Naive B cell (primary cell): ENCODE measurements around the gene FRK. TPM values are rescaled to one million over a fixed set of nuclear protein-coding genes. Genes with fewer than 3 reads are reported as not detected.
A peak's percentile ranks its signal among the peaks of the same experiment; 100 is the strongest.
"Not testable (repeated sequence)": the region's sequence is repeated elsewhere in the genome, so short reads cannot be mapped to it uniquely, and the experiment has no call there.

ENCODE experiments used
- ATAC-seq, 2 donors: fragments of 150-1000 bp; cut with Tn5 transposase; 2 replicates each; pipeline ENCODE4 v1.10.0; 2021; ENCODE audit warnings: low read depth in 2 of 2, mild to moderate bottlenecking in 2 of 2, moderate library complexity in 2 of 2
- DNase-seq: peaks from one replicate; pipeline ENCODE4 v3.0.0; 2022
- H3K27ac Mint-ChIP-seq, 6 donors: one replicate each; pipeline ENCODE4 v1.8.0; 2020 to 2022; ENCODE audit warnings: mild to moderate bottlenecking in 6 of 6, mixed read lengths in 6 of 6, moderate library complexity in 5 of 6, inconsistent platforms in 2 of 6
- H3K27me3 Mint-ChIP-seq, 3 donors: one replicate each; pipeline ENCODE4 v1.8.0; 2021 to 2022; ENCODE audit warnings: mixed read lengths in 3 of 3, mild to moderate bottlenecking in 1 of 3
- H3K36me3 Mint-ChIP-seq, 2 donors: one replicate each; pipeline ENCODE4 v1.8.0; 2020 to 2022; ENCODE audit warnings: mixed read lengths in 2 of 2, inconsistent platforms in 1 of 2, mild to moderate bottlenecking in 1 of 2
- H3K4me1 Mint-ChIP-seq, 3 donors: one replicate each; pipeline ENCODE4 v1.8.0; 2020 to 2022; ENCODE audit warnings: mixed read lengths in 3 of 3, inconsistent platforms in 1 of 3, mild to moderate bottlenecking in 1 of 3, moderate library complexity in 1 of 3
- H3K4me3 Mint-ChIP-seq, 8 donors: one replicate each; pipeline ENCODE4 v1.8.0; 2020 to 2022; ENCODE audit warnings: mild to moderate bottlenecking in 8 of 8, mixed read lengths in 8 of 8, moderate library complexity in 8 of 8, inconsistent platforms in 2 of 8
- H3K9me3 Mint-ChIP-seq, 7 donors: one replicate each; pipeline ENCODE4 v1.8.0; 2020 to 2022; ENCODE audit warnings: mixed read lengths in 7 of 7, mild to moderate bottlenecking in 5 of 7, inconsistent platforms in 2 of 7, moderate library complexity in 1 of 7
- polyA plus RNA-seq, 6 donors: library from polyadenylated mRNA; unstranded; fragments of 300-500 nt; fragmentation: Illumina TruSeq; gene quantifications; one replicate each; pipeline ENCODE4 v1.2.3, GENCODE V29; 2021; ENCODE audit warnings: low read depth in 6 of 6

The FRK gene
- polyA plus RNA-seq, 6 donors from 2014 or later: not detected

DNA sequence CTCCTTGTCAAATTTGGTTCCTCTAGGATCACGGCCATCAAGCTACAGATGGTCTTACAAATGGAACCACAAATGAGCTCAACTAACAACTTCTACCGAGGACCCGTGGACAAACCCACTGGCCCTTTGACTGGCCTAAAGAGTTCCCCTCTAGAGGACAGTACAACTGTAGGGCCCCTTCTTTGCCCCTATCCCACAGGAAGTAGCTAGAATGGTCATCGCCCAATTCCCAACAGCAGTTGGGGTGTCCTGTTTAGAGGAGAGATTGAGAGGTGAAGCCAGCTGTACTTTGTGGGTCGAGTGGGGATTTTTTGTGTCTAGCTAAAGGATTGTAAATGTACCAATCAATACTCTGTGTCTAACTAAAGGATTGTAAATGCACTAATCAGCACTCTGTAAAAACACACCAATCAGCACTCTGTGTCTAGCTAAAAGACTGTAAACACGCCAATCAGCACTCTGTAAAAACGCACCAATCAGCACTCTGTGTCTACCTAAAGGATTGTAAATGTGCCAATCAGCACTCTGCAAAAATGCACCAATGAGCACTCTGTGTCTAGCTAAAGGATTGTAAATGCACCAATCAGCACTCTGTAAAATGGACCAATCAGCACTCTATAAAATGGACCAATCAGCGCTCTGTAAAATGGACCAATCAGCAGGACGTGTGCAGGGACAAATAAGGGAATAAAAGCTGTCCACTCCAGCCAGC is 35.5 kb upstream of the FRK start:
- H3K36me3 Mint-ChIP-seq, ATAC-seq, H3K4me3 Mint-ChIP-seq, DNase-seq, H3K4me1 Mint-ChIP-seq, H3K27ac Mint-ChIP-seq: not testable (repeated sequence)
- H3K9me3 Mint-ChIP-seq: peaks cover 0 to 16% (median 14%) of the 10 kb centered on the region in 7 donors
- peaks cover 0 to 20% (median 10%) of the 10 kb centered on the region in 3 donors for H3K27me3 Mint-ChIP-seq

DNA sequence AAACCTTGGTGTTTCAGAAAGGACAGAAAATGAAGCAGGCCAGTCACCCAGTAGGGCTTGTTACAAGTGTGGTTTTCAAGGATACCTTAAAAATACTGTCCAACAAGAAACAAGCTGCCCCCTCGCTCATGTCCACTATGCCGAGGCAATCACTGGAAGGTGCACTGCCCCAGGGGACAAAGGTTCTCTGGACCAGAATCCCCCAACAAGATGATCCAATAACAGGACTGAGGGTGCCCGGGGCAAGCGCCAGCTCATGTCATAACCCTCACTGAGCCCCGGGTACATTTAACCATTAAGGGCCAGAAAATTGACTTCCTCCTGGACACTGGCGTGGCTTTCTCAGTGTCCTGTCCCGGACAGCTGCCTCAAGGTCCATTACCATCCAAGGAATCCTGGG is 33.4 kb upstream of the FRK start:
- Mint-ChIP-seq H3K4me1 (peaks cover 0 to 5% (median 0%) of the 10 kb centered on the region in 3 donors), H3K9me3 (peaks cover 0 to 16% (median 15%) of the 10 kb centered on the region in 7 donors), H3K27me3 (peaks cover 0 to 22% (median 10%) of the 10 kb centered on the region in 3 donors), H3K4me3 (no peak overlapping the region), H3K27ac (no peak overlapping the region), H3K36me3 (peaks cover 4 to 9% of the 10 kb centered on the region in 2 donors)
- ATAC-seq: no peak
- no peak for DNase-seq

DNA sequence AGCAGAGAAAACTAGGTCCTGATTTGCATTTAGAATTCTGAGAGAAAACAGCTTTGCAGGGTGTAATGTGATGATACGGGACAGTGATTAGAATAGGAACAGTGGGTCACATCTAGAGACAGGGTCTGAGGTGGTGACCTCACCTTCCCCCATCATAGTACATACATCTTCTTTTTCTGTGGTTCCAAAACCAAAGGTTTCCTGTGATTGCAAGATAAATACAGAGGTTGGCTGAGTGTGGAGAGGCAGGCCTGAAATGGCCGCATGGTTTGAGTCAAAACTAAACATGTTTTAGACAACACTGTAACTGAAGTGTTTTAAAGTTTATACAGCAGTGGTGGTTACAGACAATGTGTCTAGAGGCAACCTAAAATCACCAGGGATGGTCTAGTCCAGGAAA is 29.6 kb upstream of the FRK start:
- ATAC-seq: no peak
- peaks cover 0 to 4% of the 10 kb centered on the region in 2 donors for H3K36me3 Mint-ChIP-seq
- H3K4me3 Mint-ChIP-seq: no peak overlapping the region
- DNase-seq: no peak
- peaks cover 9 to 18% (median 9%) of the 10 kb centered on the region in 3 donors for H3K4me1 Mint-ChIP-seq
- peaks cover 0 to 2% (median 0%) of the 10 kb centered on the region in 7 donors for H3K9me3 Mint-ChIP-seq
- H3K27ac Mint-ChIP-seq: no peak overlapping the region
- peaks cover 0 to 22% (median 10%) of the 10 kb centered on the region in 3 donors for H3K27me3 Mint-ChIP-seq

DNA sequence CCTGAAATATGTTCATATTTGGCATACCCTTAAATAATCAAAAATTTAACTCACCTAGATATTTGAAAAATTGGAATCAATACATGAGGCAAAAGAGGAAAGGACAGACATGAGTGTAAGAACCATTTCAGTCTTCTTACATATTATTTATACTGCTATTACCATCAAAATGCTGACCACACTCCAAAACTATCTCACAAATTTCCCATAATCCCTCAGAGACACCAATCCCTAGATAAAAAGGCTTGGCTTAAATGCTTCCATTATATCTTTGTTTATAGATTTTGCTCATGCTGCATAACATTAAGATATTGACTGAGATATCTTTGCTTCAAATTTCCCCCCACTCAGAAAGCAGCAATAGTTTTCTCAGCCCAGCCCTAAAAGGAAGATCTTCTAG is 28.3 kb upstream of the FRK start:
- ATAC-seq: no peak
- H3K4me3 Mint-ChIP-seq: no peak overlapping the region
- H3K4me1 Mint-ChIP-seq: peaks cover 9 to 18% (median 9%) of the 10 kb centered on the region in 3 donors
- no peak for DNase-seq
- peaks cover 0 to 2% (median 0%) of the 10 kb centered on the region in 7 donors for H3K9me3 Mint-ChIP-seq
- peaks cover 0 to 4% of the 10 kb centered on the region in 2 donors for H3K36me3 Mint-ChIP-seq
- peaks cover 4 to 22% (median 10%) of the 10 kb centered on the region in 3 donors for H3K27me3 Mint-ChIP-seq
- no peak overlapping the region for H3K27ac Mint-ChIP-seq

DNA sequence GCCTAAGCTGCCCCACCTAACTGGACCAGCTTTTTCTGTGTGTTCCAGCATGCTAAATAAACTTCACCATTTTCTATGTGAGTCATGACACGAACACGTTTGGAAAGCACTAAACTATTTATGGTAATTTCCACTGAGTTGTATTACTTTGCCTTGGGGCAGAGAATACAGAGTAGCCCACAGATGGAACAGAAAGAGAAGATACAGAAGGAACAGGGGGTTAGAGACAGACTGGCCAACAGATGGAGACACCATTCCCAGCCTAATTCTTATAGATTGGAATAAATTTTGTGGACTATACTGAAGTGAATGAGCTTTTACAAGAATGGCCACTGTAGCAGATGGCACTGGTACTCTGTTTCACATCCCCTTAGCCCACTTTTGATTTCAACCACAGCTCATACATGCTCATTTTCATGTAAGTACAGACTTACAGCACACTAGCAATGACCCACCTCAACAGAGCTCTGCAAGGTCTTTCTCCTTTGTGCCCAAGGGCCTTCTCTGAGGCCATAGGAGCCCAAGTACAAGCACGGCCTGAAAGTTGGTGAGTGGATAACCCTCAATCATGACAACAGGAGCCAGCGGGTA is 26.8 kb upstream of the FRK start:
- Mint-ChIP-seq H3K4me3 (no peak overlapping the region), H3K27ac (peak overlapping the region in 4 of 6 donors; percentile 12 to 57 (median 34)), H3K9me3 (peaks cover 0 to 2% (median 0%) of the 10 kb centered on the region in 7 donors), H3K27me3 (peaks cover 7 to 21% (median 12%) of the 10 kb centered on the region in 3 donors), H3K4me1 (peaks cover 9 to 18% (median 9%) of the 10 kb centered on the region in 3 donors), H3K36me3 (peaks cover 0 to 4% of the 10 kb centered on the region in 2 donors)
- DNase-seq: peak; percentile 12
- ATAC-seq: peak; percentile 81 to 83

DNA sequence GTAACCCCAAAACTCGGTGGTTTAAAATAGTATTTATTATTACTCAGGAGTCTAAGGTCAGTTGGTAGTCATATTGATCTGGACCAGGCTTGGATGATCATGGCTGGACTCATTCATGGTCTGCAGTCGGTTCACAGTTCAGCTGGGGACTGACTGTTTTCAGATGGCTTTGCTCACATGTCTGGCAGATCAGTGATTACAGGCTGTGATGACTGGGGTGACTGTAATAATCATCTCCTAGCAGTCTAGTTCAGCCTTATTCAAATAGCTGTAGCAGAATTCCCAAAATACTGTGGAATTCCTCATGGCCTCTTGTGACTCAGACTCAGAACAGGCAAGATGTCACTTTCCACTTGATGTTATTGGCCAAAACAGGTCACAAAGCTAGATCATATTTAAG is 23.6 kb upstream of the FRK start:
- no peak for DNase-seq
- no peak for ATAC-seq
- Mint-ChIP-seq H3K36me3 (no peaks in the 10 kb centered on the region), H3K4me3 (no peak overlapping the region), H3K4me1 (peaks cover 9 to 13% (median 9%) of the 10 kb centered on the region in 3 donors), H3K27ac (no peak overlapping the region), H3K9me3 (peaks cover 0 to 3% (median 0%) of the 10 kb centered on the region in 7 donors), H3K27me3 (peaks cover 14 to 20% (median 17%) of the 10 kb centered on the region in 3 donors)

DNA sequence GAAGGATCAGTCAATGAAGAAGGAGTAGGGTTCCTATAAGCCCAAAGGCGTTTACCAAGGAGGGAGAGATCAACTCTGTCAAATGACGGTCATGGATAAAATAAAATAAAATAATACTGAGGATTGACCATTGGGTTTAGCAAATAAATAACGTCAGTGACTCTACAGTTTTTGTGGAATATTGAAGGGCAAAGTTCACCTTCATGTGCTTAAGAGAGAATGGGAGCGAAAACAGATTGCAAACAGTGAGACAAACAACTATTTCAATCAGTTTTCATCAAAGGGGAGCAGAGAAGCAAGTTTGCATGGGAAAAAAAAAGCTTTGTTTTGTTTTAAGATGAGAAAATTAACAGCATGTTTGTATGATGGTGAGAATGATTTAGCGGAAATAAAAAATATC is 22.4 kb upstream of the FRK start:
- Mint-ChIP-seq H3K4me1 (peaks cover 8 to 11% (median 9%) of the 10 kb centered on the region in 3 donors), H3K4me3 (no peak overlapping the region), H3K27me3 (peaks cover 17 to 32% (median 21%) of the 10 kb centered on the region in 3 donors), H3K27ac (no peak overlapping the region), H3K36me3 (no peaks in the 10 kb centered on the region), H3K9me3 (peaks cover 0 to 3% (median 0%) of the 10 kb centered on the region in 7 donors)
- ATAC-seq (no peak), DNase-seq (no peak)

DNA sequence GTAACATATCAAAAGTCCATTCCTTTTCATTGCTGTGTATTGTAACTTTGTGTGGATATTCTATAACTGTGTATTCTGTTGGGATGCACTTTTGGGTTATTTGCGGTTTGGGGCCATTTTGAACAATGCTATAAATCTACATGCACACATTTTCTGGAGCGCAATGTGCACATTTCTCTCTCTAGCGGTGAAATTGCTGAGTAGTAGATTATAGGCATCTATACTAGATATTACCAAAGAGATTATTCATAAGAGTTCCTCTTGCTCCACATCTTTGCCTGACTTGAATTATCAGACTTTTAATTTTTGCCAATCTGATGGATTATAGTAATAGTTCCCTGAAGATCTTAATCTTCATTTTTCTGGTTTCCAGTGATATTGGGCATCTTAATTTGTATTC is 18.3 kb upstream of the FRK start:
- peaks cover 0 to 3% (median 0%) of the 10 kb centered on the region in 7 donors for H3K9me3 Mint-ChIP-seq
- no peak overlapping the region for H3K4me3 Mint-ChIP-seq
- DNase-seq: no peak
- no peaks in the 10 kb centered on the region for H3K36me3 Mint-ChIP-seq
- no peak overlapping the region for H3K27ac Mint-ChIP-seq
- peaks cover 28 to 44% (median 32%) of the 10 kb centered on the region in 3 donors for H3K27me3 Mint-ChIP-seq
- no peak for ATAC-seq
- no peaks in the 10 kb centered on the region for H3K4me1 Mint-ChIP-seq

DNA sequence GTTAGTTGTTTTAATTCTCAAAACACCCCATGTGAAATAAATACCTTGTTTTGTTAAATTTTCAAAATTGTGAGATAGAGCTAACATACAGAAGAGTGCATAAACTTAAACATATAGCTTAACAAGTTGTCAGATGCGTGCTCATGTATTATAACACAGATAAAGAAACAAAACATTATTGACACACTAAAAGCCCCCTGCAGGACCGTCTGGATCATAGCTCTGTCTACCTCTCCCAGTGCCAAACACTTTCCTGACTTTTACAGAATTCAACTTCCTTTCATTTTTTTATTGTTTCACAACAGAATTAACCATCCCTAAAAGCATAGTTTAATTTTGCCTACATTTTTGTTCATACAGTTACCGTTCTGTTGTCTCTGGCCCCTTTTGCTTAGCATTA is 17.8 kb upstream of the FRK start:
- H3K36me3 Mint-ChIP-seq: no peaks in the 10 kb centered on the region
- peaks cover 0 to 3% (median 0%) of the 10 kb centered on the region in 7 donors for H3K9me3 Mint-ChIP-seq
- H3K27ac Mint-ChIP-seq: no peak overlapping the region
- no peaks in the 10 kb centered on the region for H3K4me1 Mint-ChIP-seq
- H3K4me3 Mint-ChIP-seq: no peak overlapping the region
- peaks cover 31 to 44% (median 32%) of the 10 kb centered on the region in 3 donors for H3K27me3 Mint-ChIP-seq
- ATAC-seq (no peak), DNase-seq (no peak)

DNA sequence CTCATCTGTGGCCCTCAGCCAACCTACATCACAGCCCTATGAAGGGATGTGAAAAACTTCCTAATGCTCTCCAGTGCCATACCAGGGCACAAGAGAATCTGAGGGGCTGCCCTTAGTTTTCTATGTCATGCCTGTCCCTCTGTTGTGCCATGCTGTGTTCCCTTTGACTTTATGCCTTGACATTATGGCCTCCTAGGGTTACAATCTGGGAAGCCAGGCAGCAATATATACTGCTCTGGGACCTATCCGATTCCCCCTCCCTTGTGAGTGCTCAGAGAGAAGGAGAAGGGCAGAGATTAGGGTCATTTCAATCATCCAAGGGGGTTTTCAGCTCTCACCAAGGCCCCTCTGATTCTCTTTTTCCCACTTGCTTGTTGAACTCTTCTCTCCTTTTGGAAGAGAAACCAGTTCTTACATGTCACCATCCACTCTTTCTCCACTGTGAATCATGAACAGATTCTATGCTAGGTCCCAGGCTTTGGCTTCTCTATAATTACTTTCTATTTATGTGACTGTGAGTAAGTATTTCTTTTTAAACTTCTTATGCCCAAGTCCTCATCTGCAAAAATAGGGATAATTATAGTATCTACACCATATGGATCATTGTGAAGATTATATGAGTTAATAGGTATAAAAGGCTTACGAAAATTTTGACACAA is 14.2 kb upstream of the FRK start:
- no peaks in the 10 kb centered on the region for H3K4me1 Mint-ChIP-seq
- no peak for ATAC-seq
- no peak for DNase-seq
- H3K9me3 Mint-ChIP-seq: no peaks in the 10 kb centered on the region
- no peak overlapping the region for H3K4me3 Mint-ChIP-seq
- no peaks in the 10 kb centered on the region for H3K36me3 Mint-ChIP-seq
- H3K27me3 Mint-ChIP-seq: peaks cover 15 to 27% (median 22%) of the 10 kb centered on the region in 3 donors
- no peak overlapping the region for H3K27ac Mint-ChIP-seq

DNA sequence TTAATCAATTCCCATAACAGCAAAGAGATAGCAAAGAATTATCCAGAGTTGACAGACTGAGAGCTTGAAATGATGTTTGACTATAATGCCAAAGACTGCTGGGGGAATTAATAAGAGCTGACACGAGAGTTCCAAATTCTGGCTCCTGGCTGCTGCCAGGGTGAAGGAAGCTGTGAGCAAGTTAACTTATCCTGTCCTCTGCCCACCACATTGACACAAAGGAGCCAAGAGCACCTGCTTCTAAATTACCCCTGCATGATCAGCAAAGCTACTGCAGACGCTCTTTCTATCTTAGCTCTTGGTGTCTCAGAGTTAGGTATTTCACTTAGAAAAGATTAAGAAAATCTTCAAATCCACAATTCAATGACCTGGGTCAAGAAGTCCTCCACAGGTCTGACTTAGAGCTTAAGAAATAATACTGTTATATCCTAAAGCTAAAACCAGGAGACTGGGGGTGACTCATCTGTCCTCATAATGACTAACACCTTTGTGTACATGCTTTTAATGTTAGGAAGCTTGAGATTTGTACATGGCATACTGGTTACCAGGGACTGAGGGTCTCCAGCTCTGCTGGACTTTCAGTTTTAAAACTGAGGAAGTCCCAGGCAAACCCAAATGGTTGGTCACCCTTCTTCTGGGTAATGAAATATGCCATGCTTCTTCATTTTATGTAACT is 13.2 kb upstream of the FRK start:
- Mint-ChIP-seq H3K9me3 (no peaks in the 10 kb centered on the region), H3K4me3 (no peak overlapping the region), H3K27ac (no peak overlapping the region), H3K4me1 (no peaks in the 10 kb centered on the region), H3K36me3 (no peaks in the 10 kb centered on the region), H3K27me3 (peaks cover 15 to 20% (median 18%) of the 10 kb centered on the region in 3 donors)
- DNase-seq (no peak), ATAC-seq (no peak)

DNA sequence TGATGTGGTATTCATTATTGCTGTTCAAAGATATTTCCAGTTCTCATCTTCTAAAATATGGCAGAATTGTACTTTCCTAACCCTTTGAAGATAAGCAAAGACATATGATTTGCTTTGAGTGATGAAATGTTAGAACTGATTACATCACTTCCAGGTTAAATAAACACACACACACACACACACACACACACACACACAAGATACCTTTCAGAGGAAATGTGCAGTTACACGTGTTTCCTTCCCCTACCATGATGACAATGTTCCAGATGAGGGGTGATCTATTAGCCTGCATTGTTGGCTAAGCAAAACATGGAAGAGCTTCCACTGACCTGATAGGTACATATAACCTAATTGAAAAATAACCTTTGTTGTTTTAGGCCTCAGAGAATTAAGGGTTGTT is 11.7 kb upstream of the FRK start:
- Mint-ChIP-seq H3K4me1 (no peaks in the 10 kb centered on the region), H3K27me3 (peaks cover 14 to 19% (median 15%) of the 10 kb centered on the region in 3 donors), H3K9me3 (no peaks in the 10 kb centered on the region), H3K36me3 (no peaks in the 10 kb centered on the region), H3K27ac (peak overlapping the region in 1 of 6 donors; percentile 56), H3K4me3 (no peak overlapping the region)
- ATAC-seq (peak in 1 of 2 donors; percentile 20), DNase-seq (no peak)
